LNCAP (cell line): ENCODE data around the gene HIPK2.

ENCODE experiments used
- CTCF ChIP-seq: fragments of 450-650 bp; IDR thresholded peaks from 2 replicates; pipeline ENCODE4 v1.5.1; 2017; ENCODE audit warnings: mild to moderate bottlenecking

The HIPK2 gene

GRCh38 chr7:139651914-139652313 lies 125.9 kb downstream of the HIPK2 start:
- TF ChIP-seq CTCF = no peak

GRCh38 chr7:139651308-139651707 lies 126.5 kb downstream of the HIPK2 start:
- TF ChIP-seq CTCF = no peak

GRCh38 chr7:139650429-139651100 lies 127.2 kb downstream of the HIPK2 start:
- TF ChIP-seq CTCF = no peak

- TF ChIP-seq CTCF = no peak
Measured at GRCh38 chr7:139648941-139649425, 128.8 kb downstream of the HIPK2 start.

GRCh38 chr7:139648391-139648861 lies 129.4 kb downstream of the HIPK2 start:
- no peak for TF ChIP-seq CTCF

GRCh38 chr7:139647814-139648390 lies 129.9 kb downstream of the HIPK2 start:
- TF ChIP-seq CTCF = no peak

- TF ChIP-seq CTCF = no peak
Measured at GRCh38 chr7:139647085-139647484, 130.7 kb downstream of the HIPK2 start.
